Endometrium (tissue), 2 donors: Measurements from ENCODE around the gene DNAJC17.

ENCODE experiments used
- FAIRE-seq: peaks from 2 replicates; lab custom pipeline; 2012; peaks lifted over from hg19 to GRCh38; lab: Jason Lieb, UNC
- donor health status: control.
- donor health status: control.

The DNAJC17 gene

DNA sequence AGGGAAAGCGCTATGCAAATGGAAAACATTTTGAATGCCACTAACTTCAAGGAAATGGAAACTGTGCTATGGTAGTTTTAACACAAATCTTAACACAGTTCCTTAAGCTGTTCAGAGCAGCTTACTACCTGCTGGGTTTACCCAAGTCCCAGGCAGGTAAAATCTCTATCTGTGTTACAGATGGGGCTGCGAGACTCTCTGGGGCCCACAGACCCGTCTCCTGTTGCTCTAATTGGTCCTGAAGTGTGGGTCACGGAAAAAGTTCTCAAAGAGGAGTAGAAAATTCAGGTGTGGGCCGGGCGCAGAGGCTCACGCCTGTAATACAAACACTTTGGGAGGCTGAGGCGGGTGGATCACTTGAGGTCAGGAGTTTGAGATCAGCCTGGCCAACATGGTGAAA, 17.3 kb downstream of the DNAJC17 start:
- FAIRE-seq, result no peak

DNA sequence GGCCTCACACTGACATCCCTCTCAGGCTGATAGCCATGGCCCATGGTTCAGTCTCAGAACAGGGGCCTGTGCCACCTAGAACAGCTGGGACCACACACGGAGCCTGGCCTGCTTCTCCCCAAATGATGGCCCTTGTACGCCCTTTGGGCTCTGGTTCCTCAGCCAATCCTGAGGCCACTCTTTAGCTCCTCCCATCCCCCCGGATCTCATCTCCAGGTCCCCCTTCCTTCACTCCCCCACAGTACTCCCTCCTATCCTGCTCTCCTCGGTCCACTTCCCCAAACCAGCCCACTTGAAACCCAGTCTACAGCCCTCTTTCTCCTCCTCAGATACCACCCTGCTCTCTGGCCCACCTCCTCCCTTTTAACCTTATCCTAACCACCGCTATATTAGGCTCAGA, 18.2 kb downstream of the DNAJC17 start:
- FAIRE-seq, result no peak

DNA sequence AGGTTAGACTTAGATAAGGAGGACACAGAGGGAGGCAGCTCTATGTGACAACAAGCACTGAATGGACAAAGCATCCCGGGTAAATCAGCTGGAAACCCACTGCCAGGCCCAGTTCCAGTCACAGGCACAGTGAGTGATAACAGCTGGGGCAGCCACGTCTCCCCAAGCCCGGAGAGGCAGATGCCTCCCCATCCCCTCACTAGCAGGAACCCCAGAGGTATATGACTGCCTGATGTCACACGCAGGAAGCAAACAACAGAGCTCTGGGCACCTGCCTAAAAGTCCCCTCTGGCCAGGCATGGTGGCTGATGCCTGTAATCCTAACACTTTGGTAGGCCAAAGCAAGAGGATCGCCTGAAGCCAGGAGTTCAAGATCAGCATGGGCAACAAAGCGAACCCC, 19.3 kb downstream of the DNAJC17 start:
- no peak for FAIRE-seq

DNA sequence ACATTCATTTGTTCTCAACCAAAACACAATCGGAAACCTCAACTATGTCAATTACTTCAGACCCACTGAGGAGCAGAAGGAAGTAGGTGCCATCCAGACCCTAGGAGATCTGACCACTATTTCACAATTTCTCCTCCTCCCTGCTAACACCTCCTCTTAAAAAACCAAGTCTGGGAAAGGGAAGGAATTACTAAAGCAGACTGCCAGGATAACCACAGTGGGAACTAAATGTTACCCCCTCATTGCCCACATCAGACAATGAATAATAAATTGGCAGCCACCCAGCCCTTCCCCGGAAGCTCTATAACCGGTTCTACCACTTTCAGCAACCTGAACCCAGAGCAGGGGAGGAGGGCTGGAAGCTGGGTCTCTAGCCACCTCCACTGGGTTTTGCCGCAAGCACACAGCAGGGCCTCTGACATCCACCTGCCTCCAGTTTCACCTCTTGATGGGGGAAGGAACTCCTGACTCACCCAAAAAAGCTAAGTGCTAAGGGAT, 19.9 kb downstream of the DNAJC17 start:
- no peak for FAIRE-seq

DNA sequence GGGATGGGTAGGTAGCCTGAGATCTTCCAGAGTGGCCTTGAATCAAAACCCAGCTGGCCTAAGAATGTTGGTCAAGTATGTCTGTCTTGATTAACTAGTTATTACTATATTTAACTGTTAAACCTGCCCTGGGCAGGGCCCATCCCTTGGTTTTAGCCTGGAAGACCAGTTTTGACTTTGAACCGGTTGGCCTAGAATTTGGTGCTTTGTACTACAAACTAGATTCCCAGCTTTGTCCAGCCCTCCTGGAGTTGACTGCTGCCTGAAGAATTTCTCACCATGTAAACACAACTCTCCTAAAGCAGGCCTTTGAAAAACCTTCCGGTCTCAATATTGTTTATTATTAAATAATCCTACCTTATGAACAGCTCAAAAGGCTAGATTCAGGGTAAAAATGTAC, 21.5 kb downstream of the DNAJC17 start:
- no peak for FAIRE-seq

DNA sequence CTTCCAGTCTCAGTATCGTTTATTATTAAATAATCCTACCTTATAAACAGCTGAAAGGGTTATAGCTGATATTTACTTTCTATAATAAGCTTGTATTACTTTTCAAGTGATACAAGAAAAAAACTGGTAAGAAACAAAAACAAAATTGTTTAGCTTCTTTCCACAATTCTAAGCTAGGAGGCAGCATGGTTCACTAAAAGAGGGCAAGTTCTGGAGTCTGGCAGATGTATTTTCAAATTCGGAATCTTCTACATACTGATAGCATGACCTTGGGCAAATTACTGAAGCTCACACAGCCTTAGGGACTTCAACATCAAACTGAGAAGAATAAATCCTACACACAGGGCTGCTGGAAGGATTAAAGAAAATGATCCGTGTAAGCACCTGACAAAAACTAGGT, 22.1 kb downstream of the DNAJC17 start:
- FAIRE-seq, result no peak

DNA sequence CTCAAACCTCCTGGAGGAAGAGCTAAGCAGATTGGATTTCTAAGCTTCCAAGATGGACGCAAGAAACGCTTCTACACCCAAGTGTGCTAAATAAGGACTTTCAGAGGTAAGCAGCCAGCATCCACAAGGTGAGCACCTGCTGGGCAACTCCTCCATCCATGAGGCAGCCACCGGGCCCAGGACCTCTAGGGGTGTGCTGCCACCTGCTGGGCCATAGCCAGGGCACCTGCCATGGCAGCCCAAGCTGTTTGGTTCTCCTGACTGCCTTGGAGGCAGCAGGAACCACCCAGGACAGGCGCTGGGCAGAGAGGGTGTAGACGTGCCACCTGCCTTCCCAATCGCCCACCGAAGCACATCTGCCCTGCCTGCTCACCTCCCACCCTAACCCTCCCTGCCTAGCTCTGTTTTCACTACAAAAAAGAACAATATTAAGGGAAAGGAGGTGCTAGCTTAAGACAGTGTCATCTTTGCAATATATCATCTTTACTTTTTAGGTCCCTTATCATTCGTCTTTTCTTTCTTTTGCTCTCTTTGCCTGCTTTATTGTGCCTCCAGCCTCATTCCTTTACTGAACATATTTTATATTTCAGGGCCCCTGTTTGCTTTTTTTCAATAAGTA, 24.6 kb downstream of the DNAJC17 start:
- no peak for FAIRE-seq

DNA sequence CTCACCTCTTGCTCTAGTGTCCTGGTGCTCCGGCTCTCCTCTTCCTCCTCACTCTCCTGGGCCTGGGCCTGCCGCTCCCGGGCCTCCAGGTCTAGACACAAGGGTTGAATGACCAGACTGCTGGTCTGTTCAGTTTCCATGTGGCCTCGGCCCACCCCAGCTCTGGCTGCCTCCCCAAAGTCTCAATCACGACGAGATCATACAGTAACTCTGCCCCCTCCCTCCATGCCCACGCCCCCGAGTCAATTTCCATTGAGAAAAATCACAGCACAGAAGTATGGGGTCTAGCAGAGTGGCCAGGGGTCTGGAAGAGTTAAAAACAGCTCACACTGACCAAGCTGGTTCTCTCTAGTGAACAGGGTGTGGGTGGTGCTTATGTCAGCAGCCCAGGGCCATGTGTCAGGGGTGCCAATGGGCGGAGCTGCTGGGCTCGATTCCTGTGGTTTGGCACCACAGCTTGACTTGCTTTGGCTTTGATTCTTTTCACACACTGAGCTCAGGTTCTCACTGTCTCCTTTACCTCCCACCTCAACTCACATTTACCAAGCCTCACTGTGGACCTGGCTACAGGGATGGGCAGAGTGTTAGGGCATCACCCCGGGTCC, 30.6 kb downstream of the DNAJC17 start:
- no peak for FAIRE-seq

DNA sequence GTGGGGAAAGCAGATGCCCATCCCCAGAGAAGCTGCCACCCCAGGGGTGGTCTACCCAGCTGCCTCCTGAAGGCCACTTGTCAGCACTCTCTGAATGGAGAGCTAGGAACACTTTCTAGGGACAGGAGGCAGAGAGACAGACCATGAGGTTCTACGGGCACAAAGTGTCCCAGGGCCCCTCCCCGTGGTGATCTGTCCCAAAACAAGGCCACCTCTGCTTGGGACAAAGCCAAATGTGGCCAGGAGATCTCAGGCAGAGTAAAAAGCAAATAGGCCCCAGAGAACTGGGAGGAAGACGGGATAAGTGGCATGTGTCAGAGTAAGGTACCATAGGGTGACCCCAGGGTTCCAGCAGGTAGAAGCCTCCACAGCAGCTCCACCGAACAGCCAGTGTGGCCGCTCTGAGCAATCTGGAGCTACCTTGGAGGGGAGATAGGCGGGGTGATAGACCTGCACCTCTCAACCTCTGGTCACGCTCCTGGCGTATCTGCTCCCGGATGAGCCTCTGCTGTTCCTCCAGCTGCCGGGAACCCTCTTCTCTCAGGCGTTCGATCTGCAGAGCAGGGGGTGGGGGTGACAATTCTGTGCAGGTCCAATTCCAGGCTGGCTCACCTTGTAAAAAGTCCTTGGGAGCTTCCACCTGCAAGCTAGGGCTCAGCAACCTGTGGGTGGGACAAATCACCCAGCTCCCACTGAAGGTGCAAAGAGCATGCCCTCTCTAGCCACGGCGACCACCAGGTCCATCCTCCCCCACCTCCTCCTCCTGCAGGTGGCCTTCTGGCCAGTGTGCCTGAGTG, 31.3 kb downstream of the DNAJC17 start:
- no peak for FAIRE-seq

DNA sequence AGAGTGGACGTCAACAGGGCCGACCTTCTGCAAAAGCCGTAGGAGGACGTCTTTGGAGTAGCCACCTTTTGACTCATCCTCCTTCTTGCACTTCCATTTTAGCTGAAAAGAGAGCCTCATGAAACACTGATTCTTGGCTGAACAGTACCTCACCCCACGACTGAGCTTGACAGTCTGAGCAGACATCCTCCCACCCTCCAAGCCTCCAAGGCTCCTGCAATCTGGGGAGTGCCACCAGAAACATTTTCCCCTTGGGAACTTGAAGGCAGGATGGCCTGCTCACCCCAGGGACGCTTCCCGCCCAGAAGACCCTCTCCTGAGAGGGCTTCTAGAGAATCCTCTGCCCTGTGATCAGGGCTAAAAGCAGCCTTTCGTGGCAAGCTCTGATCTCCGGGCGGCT, 32.3 kb downstream of the DNAJC17 start:
- FAIRE-seq, result no peak

DNA sequence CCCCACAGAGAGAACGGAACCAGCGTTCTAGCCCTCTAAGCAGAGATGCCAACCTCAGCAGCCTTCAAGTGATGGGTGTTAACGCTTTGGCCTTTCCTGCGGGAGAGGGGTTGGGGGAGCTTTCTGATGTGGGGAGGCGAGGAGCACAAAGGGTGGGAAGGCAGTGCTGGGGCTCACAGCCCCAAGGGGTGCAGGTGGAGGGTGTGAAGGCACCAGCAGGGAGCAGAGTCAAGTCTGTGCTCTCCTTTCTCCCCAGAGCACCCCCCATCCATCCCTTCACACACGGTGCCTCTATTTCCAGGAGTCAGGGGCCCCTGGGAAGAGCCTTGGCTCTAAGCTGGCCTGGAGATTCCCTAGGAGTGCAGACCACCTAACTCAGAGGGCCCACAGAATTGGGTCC, 33.4 kb downstream of the DNAJC17 start:
- FAIRE-seq, result no peak

DNA sequence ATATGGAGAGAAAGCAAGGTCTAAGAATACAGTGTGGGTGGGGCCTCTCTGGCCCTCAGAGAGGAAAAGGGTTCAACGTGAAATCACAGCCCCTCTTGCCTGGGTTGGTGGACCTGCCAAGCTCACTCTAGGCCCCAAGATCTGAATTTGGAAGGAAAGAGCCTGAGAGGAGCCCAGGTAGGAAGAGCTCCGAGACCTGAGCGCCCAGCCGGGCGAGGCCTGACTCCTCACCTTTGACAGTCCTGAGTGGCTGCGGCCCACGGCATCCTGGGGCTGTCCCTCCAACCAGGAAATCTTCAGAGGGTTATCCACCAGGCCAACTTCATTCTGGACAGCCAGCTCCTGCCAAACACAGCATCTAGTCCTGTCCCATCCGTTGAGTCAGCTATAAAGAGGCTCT, 33.8 kb downstream of the DNAJC17 start:
- FAIRE-seq, result no peak

DNA sequence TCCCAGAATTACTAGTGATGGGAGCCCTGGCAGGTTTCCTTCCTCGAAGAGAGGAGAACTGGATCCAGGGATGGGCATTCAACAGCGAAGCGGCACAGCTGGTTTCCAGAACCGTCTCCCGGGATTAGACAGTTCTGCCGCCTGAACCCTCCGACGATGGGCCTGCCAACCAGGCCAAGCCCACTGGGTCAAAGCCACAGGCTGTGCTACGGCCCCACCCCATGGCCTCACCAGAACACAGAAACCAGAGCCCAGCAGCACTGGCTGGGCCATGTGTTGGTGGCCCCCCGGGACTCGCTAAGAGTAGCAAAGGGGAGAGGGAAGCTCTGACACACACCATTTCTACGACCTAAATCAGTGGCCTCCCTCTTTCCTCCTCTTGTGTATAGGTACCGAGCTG, 35.3 kb downstream of the DNAJC17 start:
- no peak for FAIRE-seq

DNA sequence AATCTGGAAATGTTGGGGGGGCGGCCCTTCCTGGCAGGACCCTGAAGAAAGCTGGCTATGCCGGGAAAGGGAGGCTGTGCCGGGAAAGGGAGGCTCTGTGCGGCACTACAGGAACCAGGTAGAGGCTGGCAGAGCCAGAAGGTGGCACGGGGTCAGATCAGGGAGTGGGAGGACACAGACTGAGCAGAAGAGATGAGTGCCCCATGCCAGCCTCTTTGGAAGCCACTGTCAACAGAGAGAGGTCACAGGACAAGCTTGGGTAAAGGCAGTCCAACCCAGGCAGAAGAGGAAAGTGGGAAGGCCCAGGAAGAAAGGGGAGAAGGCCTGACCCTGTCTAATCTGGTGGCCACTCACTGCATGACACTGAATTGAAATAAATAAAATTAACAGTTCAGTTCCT, 36.0 kb downstream of the DNAJC17 start:
- FAIRE-seq, result no peak

DNA sequence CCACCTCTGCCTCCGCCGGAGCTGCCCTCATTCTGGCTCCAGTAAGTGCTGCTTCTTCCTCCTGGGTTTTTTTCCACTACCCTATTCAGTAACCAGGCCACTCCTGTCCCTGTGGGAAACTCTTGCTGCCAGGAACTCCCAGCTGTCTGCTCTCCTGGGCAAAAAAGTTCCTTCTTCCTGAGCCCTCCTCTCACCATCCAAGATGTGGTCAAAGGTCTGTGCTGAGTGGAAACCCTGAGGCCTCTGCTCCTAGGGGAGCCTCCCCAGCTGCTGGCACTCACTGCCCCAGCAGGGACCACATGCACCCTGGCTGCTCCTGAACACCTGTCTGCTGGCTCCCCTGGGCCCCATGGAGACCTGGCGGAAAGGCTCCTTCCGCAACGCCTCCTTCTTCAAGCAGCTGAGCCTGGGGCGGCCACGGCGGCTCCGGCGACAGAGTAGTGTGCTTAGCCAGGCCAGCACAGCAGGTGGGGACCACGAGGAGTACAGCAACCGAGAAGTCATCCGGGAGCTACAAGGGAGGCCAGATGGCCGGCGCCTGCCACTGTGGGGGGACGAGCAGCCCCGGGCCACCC, 37.0 kb downstream of the DNAJC17 start:
- FAIRE-seq, result no peak

DNA sequence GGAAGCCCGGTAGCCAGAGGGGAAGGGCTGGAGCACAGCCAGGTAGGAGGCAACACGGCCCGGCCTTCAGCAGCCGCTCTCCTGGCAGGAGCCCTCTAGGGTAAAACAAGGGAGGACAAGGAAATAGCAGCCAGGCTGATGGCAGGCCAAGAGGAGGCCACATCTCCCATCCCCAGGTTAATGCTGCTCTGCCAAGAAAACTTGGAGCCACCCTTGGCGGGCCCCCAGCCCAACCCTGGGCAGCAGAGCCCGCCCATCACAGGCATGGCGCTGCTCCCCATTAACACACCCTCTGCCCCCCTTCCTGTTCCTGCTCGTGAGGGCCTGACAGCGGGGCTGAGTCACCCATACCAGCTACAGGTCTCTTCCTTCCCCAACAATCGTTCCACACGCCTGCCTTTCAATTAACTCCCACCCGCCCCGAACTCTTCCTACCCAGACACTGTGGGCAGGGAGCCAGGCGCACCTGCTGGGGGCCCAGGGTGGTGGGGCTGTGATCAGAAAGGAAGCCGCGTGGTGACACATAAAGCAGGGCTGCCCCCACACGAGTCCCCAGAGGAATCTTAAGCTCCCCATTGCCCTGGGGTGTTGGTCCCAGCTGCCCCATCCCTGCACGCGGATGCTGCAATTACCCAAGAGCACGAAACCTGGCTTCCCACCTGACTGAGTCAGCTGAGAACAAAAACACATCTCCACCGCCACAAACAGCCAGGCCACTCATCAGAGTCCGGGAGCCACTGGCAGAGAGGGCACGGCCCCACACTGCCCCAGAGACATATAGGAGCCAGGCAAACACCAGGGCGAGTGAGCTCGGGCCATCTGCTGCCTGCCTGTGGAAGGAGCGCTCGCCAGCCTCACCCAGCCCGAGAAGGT, 37.8 kb downstream of the DNAJC17 start, which contains the start of gene C15orf62:
TSS of gene C15orf62 (plus strand) at position 707 of the 873 bp plus-strand sequence. CDS start 516 bp downstream, outside the sequence.
- no peak for FAIRE-seq

DNA sequence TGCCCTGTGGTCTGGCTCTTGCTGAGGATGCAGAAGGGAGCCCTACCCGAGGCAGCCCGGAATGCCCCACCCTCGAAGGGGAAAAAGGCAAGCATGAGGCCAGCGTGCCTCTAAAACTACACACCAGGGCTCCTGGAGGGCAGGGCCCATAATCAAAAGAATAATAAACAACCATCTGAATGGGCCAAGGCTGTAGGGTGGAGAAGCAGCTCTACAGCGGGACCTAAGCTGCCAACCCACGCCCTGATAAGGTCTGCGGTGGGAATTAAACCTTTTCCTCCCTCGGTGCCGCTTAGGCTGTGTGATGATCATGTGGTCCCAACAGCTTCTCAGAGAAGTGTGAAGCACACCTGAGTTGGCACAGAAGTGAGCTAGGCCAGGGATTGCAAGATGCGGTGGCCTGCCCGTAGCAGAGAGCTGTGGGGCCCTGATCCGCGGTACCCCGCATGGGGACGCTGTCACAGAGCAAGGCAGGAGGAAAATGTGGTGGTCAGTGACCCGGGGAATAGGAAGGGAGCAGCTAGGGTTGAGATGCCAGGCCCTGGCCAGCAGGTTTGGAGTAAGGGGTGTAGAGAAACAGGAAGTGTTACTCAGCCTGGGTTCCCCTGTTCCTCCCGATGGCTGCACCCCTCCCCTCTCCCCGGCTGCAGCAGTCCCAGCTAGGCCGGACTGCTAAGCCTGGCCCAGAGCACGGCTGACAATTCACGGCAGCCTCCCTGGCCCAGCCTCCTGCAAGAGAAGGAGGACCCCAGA, 38.6 kb downstream of the DNAJC17 start:
- FAIRE-seq, result no peak

DNA sequence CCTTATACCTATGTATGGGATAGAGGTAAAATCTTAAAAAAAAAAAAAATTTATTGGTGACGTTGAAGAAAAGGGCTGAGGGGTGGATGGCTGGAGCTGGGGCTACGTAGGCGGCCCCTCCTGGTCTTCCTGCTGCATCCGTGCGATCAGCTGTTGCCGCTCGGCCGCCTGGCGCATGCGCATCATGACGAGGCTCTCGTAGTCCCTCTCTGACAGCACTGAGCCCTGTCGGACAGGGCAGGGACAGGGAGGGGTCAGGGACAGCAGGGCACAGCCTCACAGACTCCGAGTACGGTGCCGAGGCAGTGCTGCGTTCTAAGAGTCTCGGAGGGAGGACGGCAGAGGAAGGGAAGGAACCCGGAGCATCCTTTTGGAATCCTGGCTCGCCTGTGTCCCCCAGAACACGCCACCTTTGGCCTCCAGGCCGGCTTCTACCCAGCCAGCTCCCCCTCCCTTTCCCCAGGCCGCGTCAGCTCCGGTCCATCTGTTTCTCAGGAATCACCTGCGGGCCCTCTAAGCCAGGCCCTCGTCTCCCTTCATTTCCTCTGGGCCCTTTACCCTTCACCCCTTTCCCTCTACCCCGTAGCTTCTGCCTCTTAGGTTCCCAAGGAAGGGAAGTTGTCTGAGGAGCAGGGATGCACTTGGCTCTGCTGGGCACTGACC, 39.3 kb downstream of the DNAJC17 start:
- no peak for FAIRE-seq

DNA sequence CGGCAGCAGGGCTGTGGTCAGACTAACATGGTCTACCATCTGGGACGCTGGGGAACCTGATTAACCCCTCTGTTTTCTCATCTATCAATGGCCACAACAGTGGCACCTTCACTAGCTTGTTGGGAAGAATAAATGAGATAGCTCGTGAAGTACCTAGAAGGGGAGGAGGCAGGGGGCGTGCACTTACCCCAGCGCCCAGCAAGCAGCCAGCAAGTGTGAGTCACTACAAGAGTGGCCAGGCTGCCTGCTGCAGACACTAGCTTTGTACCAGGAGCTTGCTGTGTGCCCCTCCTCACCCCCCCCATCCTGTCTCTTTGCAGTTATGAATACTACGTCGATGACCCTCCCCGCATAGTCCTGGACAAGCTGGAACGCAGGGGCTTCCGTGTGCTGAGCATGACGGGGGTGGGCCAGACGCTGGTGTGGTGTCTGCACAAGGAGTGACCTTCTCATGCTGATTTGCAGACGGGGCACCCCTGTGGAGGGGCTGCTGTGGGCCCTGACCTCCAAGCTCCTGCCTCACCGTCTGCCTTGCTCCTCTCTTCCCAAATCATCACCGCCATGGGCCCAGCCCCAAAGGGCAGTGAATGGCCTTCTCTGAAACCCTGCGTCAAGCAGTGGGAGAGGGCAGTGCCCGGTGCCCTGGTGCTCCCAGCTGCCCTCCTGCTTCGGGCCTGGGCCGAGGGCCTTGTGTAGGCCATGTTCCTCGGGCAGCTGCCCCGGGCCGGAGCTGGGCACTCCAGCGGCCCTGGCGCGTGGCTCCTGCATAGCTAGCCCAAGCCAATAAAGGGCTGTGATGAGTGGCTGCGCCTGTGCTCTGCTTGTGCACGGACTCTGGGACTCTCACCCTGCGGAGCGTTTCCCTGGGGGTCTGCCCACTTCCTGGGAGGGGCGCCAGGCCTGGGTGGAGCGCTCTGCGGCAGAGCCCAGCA, 40.1 kb downstream of the DNAJC17 start:
- FAIRE-seq, result no peak
